H7 (cell line): ENCODE results near the gene CBX7. TPM values are rescaled to one million over a fixed set of nuclear protein-coding genes. Genes with fewer than 3 reads are reported as not detected.
A peak's percentile ranks its signal among the peaks of the same experiment; 100 is the strongest.

Source experiments
- DNase-seq: peaks from one replicate; pipeline ENCODE4 v3.0.0; 2012
- H3K27me3 ChIP-seq: 2 replicates; pipeline ENCODE4 v1.6.0; 2011; ENCODE audit warnings: mild to moderate bottlenecking, low read length; ENCODE audit not compliant: control insufficient read depth, insufficient read depth
- H3K36me3 ChIP-seq: replicated peaks from 2 replicates; pipeline ENCODE4 v1.5.1; 2011; ENCODE audit warnings: low read length; ENCODE audit not compliant: control insufficient read depth, insufficient read depth
- H3K4me3 ChIP-seq: 2 replicates; pipeline ENCODE4 v1.5.1; 2011; ENCODE audit warnings: low read depth, mild to moderate bottlenecking, control low read depth, low read length, moderate library complexity; ENCODE audit not compliant: insufficient read depth
- total RNA-seq: library from RNA; depleted of rRNA; stranded (reverse); fragments of >200 nt; shearing (Covaris generic); gene quantifications from 2 replicates; pipeline ENCODE4 v1.2.3, GENCODE V29; 2014

Gene CBX7
- total RNA-seq, 1 experiment from 2014 or later = 4.5 TPM

GRCh38 chr22:39103431-39103830 is 49.0 kb downstream of the CBX7 start:
- no peaks in the 10 kb centered on the region for H3K36me3 ChIP-seq
- peak; percentile 18 for DNase-seq
- no peak overlapping the region for H3K4me3 ChIP-seq
- no peaks in the 10 kb centered on the region for H3K27me3 ChIP-seq

GRCh38 chr22:39101226-39101625 is 51.3 kb downstream of the CBX7 start:
- Histone ChIP-seq H3K36me3 (no peaks in the 10 kb centered on the region), H3K27me3 (no peaks in the 10 kb centered on the region), H3K4me3 (no peak overlapping the region)
- DNase-seq = peak; percentile 74

- H3K36me3 ChIP-seq = no peaks in the 10 kb centered on the region
- DNase-seq = peak; percentile 26
- no peaks in the 10 kb centered on the region for H3K27me3 ChIP-seq
- H3K4me3 ChIP-seq = no peak overlapping the region
Measured at GRCh38 chr22:39098576-39098975, 53.9 kb downstream of the CBX7 start.

GRCh38 chr22:39098026-39098425 is 54.5 kb downstream of the CBX7 start:
- H3K36me3 ChIP-seq = no peaks in the 10 kb centered on the region
- H3K27me3 ChIP-seq = no peaks in the 10 kb centered on the region
- no peak overlapping the region for H3K4me3 ChIP-seq
- peak; percentile 85 for DNase-seq

GRCh38 chr22:39097098-39098020 is 55.1 kb downstream of the CBX7 start, which contains the start of gene APOBEC3H:
TSS of gene APOBEC3H (plus strand) at chr22:39097244. CDS start at chr22:39100279, 3,035 bp downstream.
- no peaks in the 10 kb centered on the region for H3K27me3 ChIP-seq
- no peaks in the 10 kb centered on the region for H3K36me3 ChIP-seq
- no peak within 1 kb of the TSS for H3K4me3 ChIP-seq
- peak; percentile 42 for DNase-seq

- Histone ChIP-seq H3K36me3 (no peaks in the 10 kb centered on the region), H3K27me3 (no peaks in the 10 kb centered on the region), H3K4me3 (no peak overlapping the region)
- peak; percentile 9 for DNase-seq
Measured at GRCh38 chr22:39095971-39096370, 56.5 kb downstream of the CBX7 start.

- Histone ChIP-seq H3K4me3 (no peak overlapping the region), H3K36me3 (no peaks in the 10 kb centered on the region), H3K27me3 (no peaks in the 10 kb centered on the region)
- peak; percentile 30 for DNase-seq
Measured at GRCh38 chr22:39094717-39095389, 57.6 kb downstream of the CBX7 start.

- H3K4me3 ChIP-seq = no peak overlapping the region
- no peaks in the 10 kb centered on the region for H3K36me3 ChIP-seq
- H3K27me3 ChIP-seq = no peaks in the 10 kb centered on the region
- peak; percentile 6 for DNase-seq
Measured at GRCh38 chr22:39092111-39092862, 60.2 kb downstream of the CBX7 start.

- H3K27me3 ChIP-seq = no peaks in the 10 kb centered on the region
- no peak overlapping the region for H3K4me3 ChIP-seq
- H3K36me3 ChIP-seq = no peaks in the 10 kb centered on the region
- DNase-seq = peak; percentile 21
Measured at GRCh38 chr22:39091126-39092081, 61.1 kb downstream of the CBX7 start.

- peak; percentile 37 for DNase-seq
- Histone ChIP-seq H3K4me3 (no peak overlapping the region), H3K36me3 (no peaks in the 10 kb centered on the region), H3K27me3 (no peaks in the 10 kb centered on the region)
Measured at GRCh38 chr22:39090426-39091064, 61.9 kb downstream of the CBX7 start.

GRCh38 chr22:39089928-39090327 is 62.6 kb downstream of the CBX7 start:
- Histone ChIP-seq H3K4me3 (no peak overlapping the region), H3K27me3 (no peaks in the 10 kb centered on the region), H3K36me3 (no peaks in the 10 kb centered on the region)
- peak; percentile 14 for DNase-seq

GRCh38 chr22:39088685-39089032 is 63.8 kb downstream of the CBX7 start:
- Histone ChIP-seq H3K4me3 (no peak overlapping the region), H3K36me3 (no peaks in the 10 kb centered on the region), H3K27me3 (no peaks in the 10 kb centered on the region)
- DNase-seq = peak; percentile 51

GRCh38 chr22:39087881-39088684 is 64.4 kb downstream of the CBX7 start:
- DNase-seq = peak; percentile 73
- Histone ChIP-seq H3K27me3 (no peaks in the 10 kb centered on the region), H3K36me3 (no peaks in the 10 kb centered on the region), H3K4me3 (no peak overlapping the region)
